Fibroblast of the aortic adventitia (primary cell): ENCODE measurements around the gene PPP3CB. TPM values are rescaled to one million over a fixed set of nuclear protein-coding genes. Genes with fewer than 3 reads are reported as not detected.
A peak's percentile ranks its signal among the peaks of the same experiment; 100 is the strongest.

Source experiments
- DNase-seq: peaks from one replicate; pipeline ENCODE4 v3.0.0-alpha.2; 2010; ENCODE audit warnings: low read depth
- H3K4me3 ChIP-seq: 2 replicates; pipeline ENCODE4 v1.5.1; 2011; ENCODE audit warnings: low read depth, mild to moderate bottlenecking, control low read depth, low read length, moderate library complexity
- total RNA-seq: library from RNA; depleted of rRNA; stranded (reverse); fragments of >200 nt; gene quantifications from 2 replicates; pipeline ENCODE4 v1.2.3, GENCODE V29; 2012; ENCODE audit warnings: low replicate concordance
- TF ChIP-seq, protein P1 (sequence below): IDR thresholded peaks from 2 replicates; pipeline ENCODE4 v1.5.1; 2011; ENCODE audit warnings: mild to moderate bottlenecking, low read length, control low read depth, inconsistent platforms; ENCODE audit not compliant: insufficient read depth

The PPP3CB gene
- total RNA-seq, 1 donor = 45.5 TPM

GRCh38 chr10:73493781-73494180 is 2.0 kb downstream of the PPP3CB start:
- peak; percentile 40 for DNase-seq
- peak overlapping the region; percentile 48 for H3K4me3 ChIP-seq
- TF ChIP-seq, protein P1, sequence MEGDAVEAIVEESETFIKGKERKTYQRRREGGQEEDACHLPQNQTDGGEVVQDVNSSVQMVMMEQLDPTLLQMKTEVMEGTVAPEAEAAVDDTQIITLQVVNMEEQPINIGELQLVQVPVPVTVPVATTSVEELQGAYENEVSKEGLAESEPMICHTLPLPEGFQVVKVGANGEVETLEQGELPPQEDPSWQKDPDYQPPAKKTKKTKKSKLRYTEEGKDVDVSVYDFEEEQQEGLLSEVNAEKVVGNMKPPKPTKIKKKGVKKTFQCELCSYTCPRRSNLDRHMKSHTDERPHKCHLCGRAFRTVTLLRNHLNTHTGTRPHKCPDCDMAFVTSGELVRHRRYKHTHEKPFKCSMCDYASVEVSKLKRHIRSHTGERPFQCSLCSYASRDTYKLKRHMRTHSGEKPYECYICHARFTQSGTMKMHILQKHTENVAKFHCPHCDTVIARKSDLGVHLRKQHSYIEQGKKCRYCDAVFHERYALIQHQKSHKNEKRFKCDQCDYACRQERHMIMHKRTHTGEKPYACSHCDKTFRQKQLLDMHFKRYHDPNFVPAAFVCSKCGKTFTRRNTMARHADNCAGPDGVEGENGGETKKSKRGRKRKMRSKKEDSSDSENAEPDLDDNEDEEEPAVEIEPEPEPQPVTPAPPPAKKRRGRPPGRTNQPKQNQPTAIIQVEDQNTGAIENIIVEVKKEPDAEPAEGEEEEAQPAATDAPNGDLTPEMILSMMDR = no peak

DNA sequence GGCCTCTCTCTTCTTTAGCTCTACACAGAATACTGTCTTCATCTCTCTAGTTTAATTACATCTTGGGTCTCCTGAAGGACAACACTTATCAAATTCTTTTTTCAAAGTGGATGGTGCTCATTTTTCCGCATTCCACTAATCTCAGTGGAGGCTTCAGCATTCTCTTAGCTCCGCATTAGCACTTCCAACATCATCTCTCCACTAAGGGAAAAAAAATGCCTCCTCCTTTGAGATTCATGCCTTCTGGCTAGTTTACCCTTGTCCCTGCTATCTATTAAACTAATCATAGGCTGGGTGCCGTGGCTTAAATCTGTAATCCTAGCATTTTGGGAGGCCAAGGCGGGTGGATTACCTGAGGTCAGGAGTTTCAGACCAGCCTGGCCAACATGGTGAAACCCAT is 9.2 kb downstream of the PPP3CB start:
- no peak for DNase-seq
- TF ChIP-seq, protein P1 = no peak
- no peak overlapping the region for H3K4me3 ChIP-seq

GRCh38 chr10:73485320-73485719 is 10.5 kb downstream of the PPP3CB start:
- TF ChIP-seq, protein P1 = no peak
- DNase-seq = no peak
- no peak overlapping the region for H3K4me3 ChIP-seq

DNA sequence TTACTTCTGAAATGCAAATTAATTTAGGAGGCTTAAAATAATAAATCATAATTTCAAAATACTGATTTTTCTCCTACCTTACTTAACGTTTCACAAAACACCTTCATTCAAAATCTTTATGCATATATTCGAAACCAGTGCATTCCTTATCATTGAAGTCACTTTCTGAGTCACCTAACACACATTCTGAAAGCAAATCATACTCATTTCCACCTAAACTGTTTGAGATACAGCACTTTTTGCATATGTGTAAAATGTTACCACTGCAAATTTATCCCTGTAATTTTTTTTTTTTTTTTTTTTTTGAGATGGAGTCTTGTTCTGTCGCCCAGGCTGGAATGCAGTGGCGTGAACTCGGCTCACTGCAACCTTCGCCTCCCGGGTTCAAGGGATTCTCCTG is 15.7 kb downstream of the PPP3CB start:
- no peak overlapping the region for H3K4me3 ChIP-seq
- DNase-seq = peak; percentile 54
- TF ChIP-seq, protein P1 = no peak

DNA sequence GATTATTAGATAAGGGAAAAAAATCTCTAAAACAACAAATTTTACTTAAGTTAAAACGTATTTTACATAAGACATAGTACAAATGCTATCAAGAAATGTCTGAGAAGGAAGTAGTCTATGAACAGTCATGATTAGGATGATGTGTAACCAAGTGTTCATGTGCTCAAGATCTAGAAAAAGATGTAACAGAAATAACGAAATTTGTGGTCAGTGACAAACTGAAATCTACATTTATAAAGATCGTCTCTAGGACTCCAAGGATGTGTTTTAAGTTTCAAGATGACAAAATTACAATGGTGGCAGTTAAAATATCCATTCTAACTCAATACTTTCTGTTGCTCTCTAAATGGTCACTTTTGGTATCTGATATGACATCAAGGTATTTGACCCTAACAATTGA is 17.2 kb downstream of the PPP3CB start:
- no peak overlapping the region for H3K4me3 ChIP-seq
- DNase-seq = no peak
- TF ChIP-seq, protein P1 = no peak

- TF ChIP-seq, protein P1 = no peak
- DNase-seq = no peak
- H3K4me3 ChIP-seq = no peak overlapping the region
Measured at GRCh38 chr10:73471226-73471625, 24.6 kb downstream of the PPP3CB start.

GRCh38 chr10:73469579-73469978 is 26.2 kb downstream of the PPP3CB start:
- H3K4me3 ChIP-seq = no peak overlapping the region
- no peak for DNase-seq
- TF ChIP-seq, protein P1 = no peak
